MM.1S (cell line): Measurements from ENCODE around the gene ASPHD2.

Experiments
- DNase-seq: peaks from one replicate; pipeline ENCODE4 v3.0.0-alpha.2; 2015
- H2AFZ ChIP-seq: fragments of 300-600 bp; sonication (generic); 2 replicates; pipeline ENCODE4 v1.6.0; 2016; ENCODE audit warnings: antibody characterized with exemption, low read length
- H3F3A ChIP-seq: fragments of 300-600 bp; sonication (generic); 2 replicates; pipeline ENCODE4 v1.6.1; 2016; ENCODE audit warnings: mild to moderate bottlenecking, antibody characterized with exemption, low read length, moderate library complexity, mixed read lengths; ENCODE audit not compliant: insufficient read depth
- H3K27ac ChIP-seq: fragments of 300-600 bp; sonication (generic); 2 replicates; pipeline ENCODE4 v1.5.1; 2016; ENCODE audit warnings: mild to moderate bottlenecking, low read length
- H3K27me3 ChIP-seq: fragments of 300-600 bp; sonication (generic); replicated peaks from 2 replicates; pipeline ENCODE4 v1.6.0; 2016; ENCODE audit warnings: low read length; ENCODE audit not compliant: insufficient read depth
- H3K36me3 ChIP-seq: fragments of 300-600 bp; sonication (generic); replicated peaks from 2 replicates; pipeline ENCODE4 v1.6.1; 2016; ENCODE audit warnings: mild to moderate bottlenecking, low read length, mixed read lengths; ENCODE audit not compliant: insufficient read depth
- H3K4me1 ChIP-seq: fragments of 300-600 bp; sonication (generic); 2 replicates; pipeline ENCODE4 v1.6.1; 2016; ENCODE audit warnings: low read length, mixed read lengths
- H3K4me2 ChIP-seq: fragments of 300-600 bp; sonication (generic); 2 replicates; pipeline ENCODE4 v1.6.0; 2016; ENCODE audit warnings: low read depth, low read length
- H3K4me3 ChIP-seq: fragments of 300-600 bp; sonication (generic); 2 replicates; pipeline ENCODE4 v1.5.1; 2016; ENCODE audit warnings: low read length, mixed read lengths
- H3K79me2 ChIP-seq: fragments of 300-600 bp; sonication (generic); 2 replicates; pipeline ENCODE4 v1.6.1; 2016; ENCODE audit warnings: mixed run types, low read length, mixed read lengths
- H3K9ac ChIP-seq: fragments of 300-600 bp; sonication (generic); 2 replicates; pipeline ENCODE4 v1.6.1; 2016; ENCODE audit warnings: low read length, mixed read lengths
- H3K9me2 ChIP-seq: fragments of 300-600 bp; sonication (generic); replicated peaks from 2 replicates; pipeline ENCODE4 v1.6.1; 2016; ENCODE audit warnings: mild to moderate bottlenecking, low read length, mixed read lengths; ENCODE audit not compliant: insufficient read depth
- H3K9me3 ChIP-seq: fragments of 300-600 bp; sonication (generic); replicated peaks from 2 replicates; pipeline ENCODE4 v1.6.1; 2016; ENCODE audit warnings: mild to moderate bottlenecking, low read length, mixed read lengths; ENCODE audit not compliant: insufficient read depth
- H4K20me1 ChIP-seq: fragments of 300-600 bp; sonication (generic); 2 replicates; pipeline ENCODE4 v1.6.1; 2016; ENCODE audit warnings: mild to moderate bottlenecking, low read length, moderate library complexity, mixed read lengths; ENCODE audit not compliant: insufficient read depth
- CTCF ChIP-seq: fragments of 300-600 bp; sonication (generic); IDR thresholded peaks from 2 replicates; pipeline ENCODE4 v1.5.1; 2016; ENCODE audit warnings: antibody characterized with exemption, low read length, mixed read lengths
- EZH2 ChIP-seq: fragments of 300-600 bp; sonication (generic); optimal IDR thresholded peaks from 2 replicates; pipeline ENCODE3; 2017; ENCODE audit warnings: low read depth, mild to moderate bottlenecking, antibody characterized with exemption, low read length, mixed read lengths
- EZH2phosphoT487 ChIP-seq: fragments of 300-600 bp; sonication (generic); IDR thresholded peaks from 2 replicates; pipeline ENCODE4 v1.6.1; 2018; ENCODE audit warnings: antibody characterized with exemption, low read length

ASPHD2 gene

GRCh38 chr22:26470807-26471206, 41.7 kb downstream of the ASPHD2 start:
- no peak overlapping the region for H3K4me3 ChIP-seq
- TF ChIP-seq EZH2: no peak
- H2AFZ ChIP-seq: no peak overlapping the region
- H3K27ac ChIP-seq: no peak overlapping the region
- H3F3A ChIP-seq: no peaks in the 10 kb centered on the region
- no peak overlapping the region for H3K9ac ChIP-seq
- no peak for DNase-seq
- H3K79me2 ChIP-seq: no peaks in the 10 kb centered on the region
- no peaks in the 10 kb centered on the region for H3K9me3 ChIP-seq
- no peaks in the 10 kb centered on the region for H3K27me3 ChIP-seq
- H4K20me1 ChIP-seq: no peaks in the 10 kb centered on the region
- no peaks in the 10 kb centered on the region; the same call in none of the 2 replicates for H3K36me3 ChIP-seq
- H3K9me2 ChIP-seq: no peaks in the 10 kb centered on the region
- no peak overlapping the region for H3K4me2 ChIP-seq
- H3K4me1 ChIP-seq: no peaks in the 10 kb centered on the region

- Histone ChIP-seq H3K9ac (no peak overlapping the region), H3K36me3 (no peaks in the 10 kb centered on the region; the same call in none of the 2 replicates), H3F3A (no peaks in the 10 kb centered on the region), H3K9me3 (no peaks in the 10 kb centered on the region), H3K4me1 (no peaks in the 10 kb centered on the region), H3K27ac (no peak overlapping the region), H3K27me3 (no peaks in the 10 kb centered on the region), H4K20me1 (no peaks in the 10 kb centered on the region), H3K4me2 (no peak overlapping the region), H3K9me2 (no peaks in the 10 kb centered on the region), H2AFZ (no peak overlapping the region), H3K4me3 (no peak overlapping the region), H3K79me2 (no peaks in the 10 kb centered on the region)
- no peak for DNase-seq
- TF ChIP-seq EZH2phosphoT487 (no peak), EZH2 (no peak), CTCF (no peak)
These were observed 42.5 kb downstream of the ASPHD2 start for GRCh38 chr22:26471522-26471921.

GRCh38 chr22:26474682-26475081, 45.6 kb downstream of the ASPHD2 start:
- no peak overlapping the region for H3K9ac ChIP-seq
- H2AFZ ChIP-seq: no peak overlapping the region
- no peaks in the 10 kb centered on the region for H3K9me2 ChIP-seq
- H3K9me3 ChIP-seq: no peaks in the 10 kb centered on the region
- no peaks in the 10 kb centered on the region for H4K20me1 ChIP-seq
- H3K4me1 ChIP-seq: peaks cover 9% of the 10 kb centered on the region; the same call in 1 of the 2 replicates
- no peak overlapping the region for H3K4me2 ChIP-seq
- H3K4me3 ChIP-seq: no peak overlapping the region
- H3K79me2 ChIP-seq: peaks cover 18% of the 10 kb centered on the region
- H3K36me3 ChIP-seq: no peaks in the 10 kb centered on the region; the same call in none of the 2 replicates
- no peak overlapping the region for H3K27ac ChIP-seq
- TF ChIP-seq CTCF: no peak
- TF ChIP-seq EZH2: no peak
- TF ChIP-seq EZH2phosphoT487: no peak
- no peaks in the 10 kb centered on the region for H3K27me3 ChIP-seq
- DNase-seq: no peak
- no peaks in the 10 kb centered on the region for H3F3A ChIP-seq

- Histone ChIP-seq H3K79me2 (peaks cover 32% of the 10 kb centered on the region), H4K20me1 (no peaks in the 10 kb centered on the region), H3K4me3 (no peak overlapping the region), H3F3A (peaks cover 2% of the 10 kb centered on the region), H3K9ac (no peak overlapping the region), H3K9me2 (no peaks in the 10 kb centered on the region), H2AFZ (no peak overlapping the region), H3K27ac (no peak overlapping the region), H3K9me3 (no peaks in the 10 kb centered on the region), H3K4me1 (peaks cover 27% of the 10 kb centered on the region), H3K4me2 (no peak overlapping the region), H3K36me3 (no peaks in the 10 kb centered on the region), H3K27me3 (no peaks in the 10 kb centered on the region)
- DNase-seq: no peak
- TF ChIP-seq EZH2phosphoT487 (no peak), CTCF (no peak), EZH2 (no peak)
These were observed 47.8 kb downstream of the ASPHD2 start for GRCh38 chr22:26476705-26477340.
